Duodenal mucosa (tissue), 2 donors: ENCODE measurements around the gene ARID5A.

Source experiments
- H3K27ac ChIP-seq: one replicate; pipeline ENCODE4 v1.7.0; 2013; ENCODE audit warnings: low read depth, low read length
- H3K27me3 ChIP-seq, 2 donors: one replicate each; pipeline ENCODE4 v1.7.0; 2013; ENCODE audit warnings: low read length in 2 of 2, control low read depth in 1 of 2; ENCODE audit not compliant: insufficient read depth in 2 of 2, control insufficient read depth in 1 of 2
- H3K36me3 ChIP-seq, 2 donors: one replicate each; pipeline ENCODE4 v1.7.0; 2013; ENCODE audit warnings: low read length in 2 of 2, control low read depth in 1 of 2; ENCODE audit not compliant: insufficient read depth in 2 of 2, control insufficient read depth in 1 of 2
- H3K4me1 ChIP-seq, 2 donors: one replicate each; pipeline ENCODE4 v1.7.0; 2013; ENCODE audit warnings: low read length in 2 of 2, control low read depth in 1 of 2; ENCODE audit not compliant: insufficient read depth in 2 of 2, control insufficient read depth in 1 of 2
- H3K4me3 ChIP-seq, 2 donors: one replicate each; pipeline ENCODE4 v1.7.0; 2013; ENCODE audit warnings: low read length in 2 of 2, low read depth in 1 of 2
- H3K9ac ChIP-seq, 2 donors: one replicate each; pipeline ENCODE4 v1.7.0; 2013; ENCODE audit warnings: low read length in 2 of 2, low read depth in 1 of 2
- H3K9me3 ChIP-seq, 2 donors: one replicate each; pipeline ENCODE4 v1.7.0; 2013; ENCODE audit warnings: low read length in 2 of 2, control low read depth in 1 of 2; ENCODE audit not compliant: control insufficient read depth in 1 of 2

Gene ARID5A

GRCh38 chr2:96594691-96595152 is 58.2 kb downstream of the ARID5A start:
- Histone ChIP-seq H3K36me3 (peaks cover 55 to 75% of the 10 kb centered on the region in 2 donors), H3K9ac (no peak overlapping the region), H3K4me1 (peaks cover 0 to 8% of the 10 kb centered on the region in 2 donors), H3K4me3 (no peak overlapping the region), H3K27ac (no peak overlapping the region), H3K9me3 (no peaks in the 10 kb centered on the region), H3K27me3 (no peaks in the 10 kb centered on the region)

- Histone ChIP-seq H3K27me3 (no peaks in the 10 kb centered on the region), H3K27ac (no peak overlapping the region), H3K9me3 (no peaks in the 10 kb centered on the region), H3K36me3 (peaks cover 60 to 94% of the 10 kb centered on the region in 2 donors), H3K9ac (no peak overlapping the region), H3K4me3 (no peak overlapping the region), H3K4me1 (peaks cover 4 to 8% of the 10 kb centered on the region in 2 donors)
These were observed 60.0 kb downstream of the ARID5A start for GRCh38 chr2:96596596-96596995.

- Histone ChIP-seq H3K27me3 (no peaks in the 10 kb centered on the region), H3K9ac (no peak overlapping the region), H3K4me1 (peaks cover 0 to 18% of the 10 kb centered on the region in 2 donors), H3K36me3 (peaks cover 58 to 93% of the 10 kb centered on the region in 2 donors), H3K4me3 (no peak overlapping the region), H3K9me3 (no peaks in the 10 kb centered on the region), H3K27ac (no peak overlapping the region)
These were observed 63.4 kb downstream of the ARID5A start for GRCh38 chr2:96599941-96600340.

GRCh38 chr2:96601382-96602292 is 65.1 kb downstream of the ARID5A start:
- Histone ChIP-seq H3K4me3 (no peak overlapping the region), H3K27me3 (no peaks in the 10 kb centered on the region), H3K36me3 (peaks cover 59 to 92% of the 10 kb centered on the region in 2 donors), H3K4me1 (peaks cover 0 to 18% of the 10 kb centered on the region in 2 donors), H3K27ac (peak overlapping the region; percentile 62), H3K9ac (no peak overlapping the region), H3K9me3 (no peaks in the 10 kb centered on the region)
